HEK293 (cell line): ENCODE data around the gene IFT43.

ENCODE experiments used
- CTCF ChIA-PET: fragments of 350-600 bp; formaldehyde crosslinking; extraction: SDS; loops from one replicate; lab custom pipeline; 2021; ENCODE audit warnings: antibody characterized with exemption; lab: Yijun Ruan, JAX
- POLR2A ChIA-PET: fragments of 300-600 bp; formaldehyde crosslinking; extraction: SDS; loops from one replicate; lab custom pipeline; 2020; ENCODE audit warnings: antibody characterized with exemption, inconsistent platforms; lab: Yijun Ruan, JAX
- H3K27ac ChIP-seq: fragments of 200-500 bp; sonication (Bioruptor generic); 2 replicates; pipeline ENCODE4 v1.5.1; 2014; ENCODE audit warnings: low read depth, low read length, control low read depth, inconsistent platforms; ENCODE audit errors: extremely low read depth
- H3K36me3 ChIP-seq, 2 experiments: fragments of 200-500 bp in 1 of 2; sonication (Bioruptor generic) in 1 of 2; 1 replicate in 1 of 2; 2 replicates in 1 of 2; pipeline ENCODE4 v1.5.1; 2014 to 2017; ENCODE audit warnings: inconsistent platforms in 2 of 2, low read length in 2 of 2; ENCODE audit not compliant: control insufficient read depth in 2 of 2, insufficient read depth in 1 of 2
- H3K4me1 ChIP-seq: fragments of 200-500 bp; sonication (Bioruptor generic); 2 replicates; pipeline ENCODE4 v1.5.1; 2014; ENCODE audit warnings: mild to moderate bottlenecking, low read length, inconsistent platforms; ENCODE audit not compliant: control insufficient read depth, insufficient read depth
- H3K4me3 ChIP-seq: 2 replicates; pipeline ENCODE4 v1.5.1; 2011; ENCODE audit warnings: low read depth, mild to moderate bottlenecking, control low read depth, low read length, moderate library complexity
- H3K9me3 ChIP-seq: fragments of 200-500 bp; sonication (Bioruptor generic); 2 replicates; pipeline ENCODE4 v1.5.1; 2014; ENCODE audit warnings: low read depth, low read length, inconsistent platforms; ENCODE audit not compliant: control insufficient read depth, insufficient read depth
- PRDM2 ChIP-seq: fragments of 450-650 bp; formaldehyde crosslinking; IDR thresholded peaks from 2 replicates; pipeline ENCODE4 v1.5.1; 2016; ENCODE audit warnings: missing biosample characterization, missing genetic modification characterization, borderline replicate concordance
- TCF7L2 ChIP-seq: IDR thresholded peaks from 2 replicates; pipeline ENCODE4 v1.6.1; 2011; ENCODE audit warnings: low read depth, mild to moderate bottlenecking, inconsistent platforms, low read length, moderate library complexity, borderline replicate concordance
- ZBTB10 ChIP-seq: fragments of 450-650 bp; formaldehyde crosslinking; IDR thresholded peaks from 2 replicates; pipeline ENCODE4 v1.5.1; 2016; ENCODE audit warnings: missing biosample characterization, missing genetic modification characterization
- ZBTB17 ChIP-seq: fragments of 450-650 bp; formaldehyde crosslinking; IDR thresholded peaks from 2 replicates; pipeline ENCODE4 v1.5.1; 2016; ENCODE audit warnings: missing biosample characterization, missing genetic modification characterization
- ZBTB20 ChIP-seq: fragments of 450-650 bp; formaldehyde crosslinking; IDR thresholded peaks from 2 replicates; pipeline ENCODE4 v1.5.1; 2016; ENCODE audit warnings: missing biosample characterization, missing genetic modification characterization
- ZNF146 ChIP-seq: fragments of 450-650 bp; formaldehyde crosslinking; IDR thresholded peaks from 2 replicates; pipeline ENCODE4 v1.5.1; 2016; ENCODE audit warnings: missing biosample characterization, missing genetic modification characterization
- ZNF174 ChIP-seq: fragments of 450-650 bp; formaldehyde crosslinking; IDR thresholded peaks from 2 replicates; pipeline ENCODE4 v1.5.0; 2017; ENCODE audit warnings: missing biosample characterization, mild to moderate bottlenecking, missing genetic modification characterization
- ZNF18 ChIP-seq: fragments of 450-650 bp; formaldehyde crosslinking; IDR thresholded peaks from 2 replicates; pipeline ENCODE4 v1.5.1; 2016; ENCODE audit warnings: missing biosample characterization, missing genetic modification characterization
- ZNF211 ChIP-seq: fragments of 450-650 bp; formaldehyde crosslinking; IDR thresholded peaks from 2 replicates; pipeline ENCODE4 v1.5.1; 2016; ENCODE audit warnings: low read depth, missing biosample characterization, missing genetic modification characterization
- ZNF23 ChIP-seq: fragments of 450-650 bp; formaldehyde crosslinking; IDR thresholded peaks from 2 replicates; pipeline ENCODE4 v1.5.1; 2016; ENCODE audit warnings: missing biosample characterization, missing genetic modification characterization, borderline replicate concordance
- ZNF274 ChIP-seq, 2 experiments: fragments of 200-500 bp in 1 of 2; fragments of 450-650 bp in 1 of 2; sonication (Bioruptor generic) in 1 of 2; formaldehyde crosslinking in 1 of 2; IDR thresholded peaks; 2 replicates each; pipeline versions ENCODE4 v1.5.1 to v1.6.1; 2014 to 2016; ENCODE audit warnings: borderline replicate concordance in 1 of 2, inconsistent platforms in 1 of 2, low read length in 1 of 2, missing biosample characterization in 1 of 2, missing genetic modification characterization in 1 of 2
- ZNF302 ChIP-seq: fragments of 450-650 bp; formaldehyde crosslinking; IDR thresholded peaks from 2 replicates; pipeline ENCODE4 v1.5.1; 2016; ENCODE audit warnings: missing biosample characterization, missing genetic modification characterization, low read depth
- ZNF335 ChIP-seq: fragments of 450-650 bp; formaldehyde crosslinking; conservative IDR thresholded peaks from 2 replicates; pipeline ENCODE4 v1.5.1; 2016; ENCODE audit warnings: missing biosample characterization, missing genetic modification characterization
- ZNF585B ChIP-seq: fragments of 450-650 bp; formaldehyde crosslinking; IDR thresholded peaks from 2 replicates; pipeline ENCODE4 v1.5.1; 2016; ENCODE audit warnings: missing biosample characterization, missing genetic modification characterization
- ZNF600 ChIP-seq: fragments of 450-650 bp; formaldehyde crosslinking; IDR thresholded peaks from 2 replicates; pipeline ENCODE4 v1.5.1; 2016; ENCODE audit warnings: missing biosample characterization, missing genetic modification characterization
- ZNF610 ChIP-seq: fragments of 450-650 bp; formaldehyde crosslinking; IDR thresholded peaks from 2 replicates; pipeline ENCODE4 v1.5.1; 2016; ENCODE audit warnings: missing biosample characterization, missing genetic modification characterization, borderline replicate concordance
- ZNF623 ChIP-seq: fragments of 450-650 bp; formaldehyde crosslinking; IDR thresholded peaks from 2 replicates; pipeline ENCODE4 v1.5.1; 2016; ENCODE audit warnings: missing biosample characterization, missing genetic modification characterization
- ZNF645 ChIP-seq: fragments of 450-650 bp; formaldehyde crosslinking; IDR thresholded peaks from 2 replicates; pipeline ENCODE4; 2016; ENCODE audit warnings: missing biosample characterization, missing genetic modification characterization
- TF ChIP-seq, protein P1 (sequence below): fragments of 450-650 bp; formaldehyde crosslinking; IDR thresholded peaks from 2 replicates; pipeline ENCODE4 v1.5.1; 2016; ENCODE audit warnings: missing biosample characterization, missing genetic modification characterization

Gene IFT43

DNA sequence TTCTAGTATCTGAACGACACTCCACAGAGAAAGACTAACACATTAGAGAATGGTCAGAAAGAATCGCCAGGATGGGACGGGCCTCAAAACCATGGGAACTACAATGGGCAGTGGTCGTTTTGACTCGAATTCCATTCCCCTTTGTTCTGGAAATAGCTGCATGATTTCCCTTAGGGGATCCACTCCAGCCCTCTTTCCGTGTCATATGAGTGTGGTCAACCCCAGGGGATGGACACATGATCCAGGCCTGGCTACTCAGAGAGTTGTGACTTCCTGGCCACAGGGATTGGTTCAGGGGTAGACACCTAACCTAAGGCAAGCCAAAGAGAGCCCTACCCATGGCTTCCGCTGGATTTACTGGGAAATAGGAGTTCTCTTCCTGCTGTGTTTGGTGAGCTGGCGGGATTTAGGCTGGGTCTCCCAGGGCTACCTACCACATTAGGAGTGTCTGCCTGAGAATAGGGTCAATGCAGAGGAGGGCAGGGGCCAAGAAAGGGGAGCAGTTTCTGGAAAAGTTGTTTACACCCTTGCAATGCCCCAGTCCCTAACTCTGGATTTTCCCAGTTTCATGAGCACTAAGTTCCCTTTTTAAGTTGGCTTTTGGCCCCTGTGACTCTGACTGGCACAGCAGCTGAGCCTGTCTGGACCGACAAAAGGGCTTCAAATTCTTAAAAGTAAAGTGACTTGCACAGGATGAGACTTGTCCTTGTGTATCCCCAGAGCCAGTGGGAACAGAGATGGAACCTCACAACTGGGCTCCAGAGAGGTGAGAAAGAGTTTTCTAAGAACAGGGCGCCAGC lies 138.1 kb downstream of the IFT43 start:
- ChIA-PET CTCF (no interaction called here), POLR2A (interaction anchor here (0.7 kb wide), 1 partner anchor 26 kb away, joined by 3 read pairs; no protein-coding TSS in a partner anchor)

More for the DNA sequence above, 138.1 kb downstream of the IFT43 start:
- H3K4me1 ChIP-seq, result no peaks in the 10 kb centered on the region
- TF ChIP-seq, protein P1, sequence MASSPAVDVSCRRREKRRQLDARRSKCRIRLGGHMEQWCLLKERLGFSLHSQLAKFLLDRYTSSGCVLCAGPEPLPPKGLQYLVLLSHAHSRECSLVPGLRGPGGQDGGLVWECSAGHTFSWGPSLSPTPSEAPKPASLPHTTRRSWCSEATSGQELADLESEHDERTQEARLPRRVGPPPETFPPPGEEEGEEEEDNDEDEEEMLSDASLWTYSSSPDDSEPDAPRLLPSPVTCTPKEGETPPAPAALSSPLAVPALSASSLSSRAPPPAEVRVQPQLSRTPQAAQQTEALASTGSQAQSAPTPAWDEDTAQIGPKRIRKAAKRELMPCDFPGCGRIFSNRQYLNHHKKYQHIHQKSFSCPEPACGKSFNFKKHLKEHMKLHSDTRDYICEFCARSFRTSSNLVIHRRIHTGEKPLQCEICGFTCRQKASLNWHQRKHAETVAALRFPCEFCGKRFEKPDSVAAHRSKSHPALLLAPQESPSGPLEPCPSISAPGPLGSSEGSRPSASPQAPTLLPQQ (tag by site-specific recombination), result no peak
- TF ChIP-seq PRDM2 (tag by site-specific recombination) (no peak), ZNF335 (tag by site-specific recombination) (no peak), ZBTB17 (no peak), ZNF585B (tag by site-specific recombination) (no peak), ZBTB20 (tag by site-specific recombination) (no peak), ZBTB10 (tag by site-specific recombination) (no peak), ZNF610 (tag by site-specific recombination) (no peak), ZNF18 (no peak), ZNF302 (tag by site-specific recombination) (no peak), ZNF146 (tag by site-specific recombination) (no peak), TCF7L2 (no peak), ZNF274 (IDR thresholded peaks at IDR 0.05; ENCODE audit: low read length) (no peak), ZNF274 (tag by site-specific recombination; IDR thresholded peaks at IDR 0.05; ENCODE audit: borderline replicate concordance) (no peak), ZNF645 (tag by site-specific recombination) (no peak), ZNF623 (tag by site-specific recombination) (no peak), ZNF600 (tag by site-specific recombination) (no peak), ZNF174 (tag by site-specific recombination) (no peak), ZNF23 (tag by site-specific recombination) (no peak), ZNF211 (tag by site-specific recombination) (no peak)
- no peak overlapping the region for H3K27ac ChIP-seq
- no peak overlapping the region for H3K4me3 ChIP-seq
- no peaks in the 10 kb centered on the region for H3K9me3 ChIP-seq
- H3K36me3 ChIP-seq, result no peaks in the 10 kb centered on the region
